GM19099 (cell line): ENCODE results near the gene EXOC7.

Source experiments
- POLR2A ChIP-seq: IDR thresholded peaks from 3 replicates; pipeline ENCODE4 v1.6.1; 2011; ENCODE audit warnings: low read depth; ENCODE audit not compliant: insufficient read length; ENCODE audit errors: extremely low read depth

EXOC7 gene

GRCh38 chr17:76051561-76051960 is 52.0 kb downstream of the EXOC7 start:
- no peak for TF ChIP-seq POLR2A

DNA sequence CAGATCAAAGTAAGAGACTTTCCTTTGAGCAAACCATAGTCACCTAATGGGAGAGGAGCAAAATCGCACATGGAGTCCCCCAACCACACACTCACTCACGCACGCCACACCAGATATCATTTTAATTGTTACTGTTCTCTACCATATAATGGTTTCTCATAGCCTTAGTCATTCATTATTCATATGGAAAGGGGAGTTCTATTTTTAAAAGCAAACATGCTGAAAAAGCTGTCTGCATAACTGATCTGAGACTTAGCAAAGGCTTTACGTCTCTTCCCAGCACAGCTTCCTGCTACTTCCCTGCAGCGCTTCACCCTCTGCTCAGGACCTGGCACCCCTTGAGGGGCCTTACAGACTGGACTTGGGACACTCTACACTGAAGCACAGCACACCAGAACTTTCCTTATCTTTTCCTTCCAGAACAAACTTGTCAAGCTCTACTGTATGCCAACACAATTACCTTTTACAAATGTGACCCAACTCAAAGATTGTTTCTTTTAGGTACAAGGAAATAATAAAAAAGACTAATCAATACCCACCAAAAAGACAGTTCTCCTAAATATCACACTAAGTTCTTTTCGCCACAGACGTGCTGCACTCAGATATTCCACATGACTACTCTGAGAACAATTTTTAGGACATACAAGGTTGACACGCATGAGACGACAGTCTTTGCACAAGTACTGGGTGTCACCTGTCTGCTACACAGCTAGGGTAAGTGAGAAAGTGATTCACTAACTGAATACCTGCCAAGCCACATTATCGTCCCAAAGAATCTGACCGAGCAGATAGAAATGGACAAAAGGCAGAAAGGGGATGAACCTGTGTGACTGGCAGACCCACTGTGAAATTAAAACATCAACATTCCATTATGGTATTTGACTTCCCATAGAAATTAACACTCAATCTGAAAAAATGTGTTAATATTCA is 52.8 kb downstream of the EXOC7 start:
- no peak for TF ChIP-seq POLR2A

- TF ChIP-seq POLR2A = no peak
These were observed 53.6 kb downstream of the EXOC7 start for GRCh38 chr17:76049836-76050537.

DNA sequence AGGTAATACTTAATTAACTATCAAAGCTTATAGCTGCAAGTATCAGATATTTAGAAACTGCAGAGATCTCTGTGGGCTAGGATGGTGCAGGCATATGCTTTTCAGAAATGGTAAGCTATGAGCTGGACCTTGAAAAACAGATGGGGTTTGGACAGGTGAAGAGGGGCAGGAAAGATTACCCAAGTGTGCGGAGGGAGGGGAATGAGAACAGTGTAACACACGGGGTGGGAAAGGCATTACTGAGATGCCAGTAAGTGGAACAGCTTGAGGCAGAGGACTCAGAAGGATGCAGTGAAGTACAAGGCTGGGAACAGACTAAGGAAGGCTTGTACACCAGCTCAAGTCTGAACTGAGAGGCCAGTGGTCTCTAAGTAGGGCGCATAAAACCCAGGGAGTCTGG is 54.3 kb downstream of the EXOC7 start:
- no peak for TF ChIP-seq POLR2A

DNA sequence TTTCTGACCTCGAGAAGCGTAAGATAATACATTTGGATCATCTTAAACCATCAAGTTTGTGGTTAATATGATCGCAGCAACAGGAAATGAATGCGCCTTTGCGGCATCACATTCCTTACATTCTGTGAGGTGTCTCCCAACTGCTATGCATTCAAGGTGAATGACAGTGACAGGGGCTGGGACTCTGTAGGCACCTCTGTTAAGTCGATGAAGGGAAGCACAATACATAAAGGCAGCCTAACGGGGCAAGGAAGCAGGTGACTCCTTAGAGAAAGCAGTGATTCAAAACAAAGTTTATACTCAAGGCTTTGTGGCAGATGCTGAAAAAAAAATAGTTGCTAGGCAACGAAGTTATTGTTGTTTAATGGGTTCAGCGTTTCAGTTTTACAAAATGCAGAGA is 54.9 kb downstream of the EXOC7 start:
- TF ChIP-seq POLR2A = no peak

- no peak for TF ChIP-seq POLR2A
These were observed 55.5 kb downstream of the EXOC7 start for GRCh38 chr17:76048025-76048605.

DNA sequence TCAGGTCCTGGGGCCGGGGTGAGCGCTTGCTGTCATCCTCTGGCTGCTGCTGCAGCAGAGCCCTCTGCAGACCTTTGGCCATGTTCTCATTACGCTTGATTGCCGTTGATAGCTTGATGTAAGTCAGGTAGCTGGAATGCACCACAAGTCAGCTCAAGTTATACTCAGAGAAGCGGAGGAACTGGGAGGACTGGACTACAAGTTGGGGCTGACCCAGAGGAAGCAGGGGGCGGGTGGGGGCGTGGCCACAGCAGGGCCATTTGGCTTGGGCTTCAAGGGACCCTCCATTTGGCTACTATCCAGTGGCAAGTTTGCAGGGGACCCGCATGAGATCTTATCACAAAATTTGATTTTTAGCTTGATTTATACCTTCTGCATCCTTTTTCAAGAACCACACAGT is 57.5 kb downstream of the EXOC7 start:
- TF ChIP-seq POLR2A = no peak

DNA sequence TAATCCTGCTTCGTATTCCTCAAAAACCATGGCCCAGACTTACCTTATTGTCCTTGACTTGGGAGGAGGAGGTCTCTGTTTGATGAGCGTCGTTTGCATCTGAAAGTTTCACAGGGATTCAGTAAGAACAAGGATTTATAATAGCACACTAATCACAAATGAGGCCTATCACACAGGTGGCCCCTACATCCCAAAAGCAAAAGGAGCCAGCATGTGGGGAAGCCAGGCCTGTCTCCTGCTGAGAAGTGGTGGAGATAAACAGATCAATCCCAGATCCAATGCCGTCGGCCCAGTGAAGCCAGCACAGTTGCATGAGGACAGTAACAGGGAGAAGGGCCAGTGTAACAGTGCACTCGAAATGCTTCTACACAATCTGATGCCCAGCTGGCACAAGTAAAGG is 63.2 kb downstream of the EXOC7 start:
- no peak for TF ChIP-seq POLR2A

GRCh38 chr17:76039121-76039520 is 64.5 kb downstream of the EXOC7 start:
- TF ChIP-seq POLR2A = no peak

DNA sequence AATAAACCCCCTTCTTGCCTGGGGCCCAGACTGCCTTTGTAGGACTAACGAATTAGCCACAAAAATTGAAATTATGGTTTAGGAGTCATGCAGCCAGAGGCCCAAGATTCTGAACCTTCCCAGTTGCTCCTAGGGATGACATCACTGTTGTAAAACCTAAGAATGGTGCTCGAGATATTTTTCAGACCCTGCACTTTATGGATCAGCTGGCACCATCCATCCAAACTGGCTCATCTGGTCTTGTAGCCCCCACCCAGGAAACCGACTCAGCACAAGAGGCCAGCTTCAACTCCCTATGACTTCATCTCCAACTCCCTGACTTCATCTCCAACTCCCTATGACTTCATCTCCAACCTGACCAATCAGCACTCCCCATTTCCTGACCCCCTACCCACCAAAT is 65.5 kb downstream of the EXOC7 start:
- TF ChIP-seq POLR2A = no peak

- TF ChIP-seq POLR2A = no peak
These were observed 66.9 kb downstream of the EXOC7 start for GRCh38 chr17:76036497-76037261.

- no peak for TF ChIP-seq POLR2A
These were observed 68.9 kb downstream of the EXOC7 start for GRCh38 chr17:76034428-76035350.

GRCh38 chr17:76033139-76033538 is 70.4 kb downstream of the EXOC7 start:
- no peak for TF ChIP-seq POLR2A

DNA sequence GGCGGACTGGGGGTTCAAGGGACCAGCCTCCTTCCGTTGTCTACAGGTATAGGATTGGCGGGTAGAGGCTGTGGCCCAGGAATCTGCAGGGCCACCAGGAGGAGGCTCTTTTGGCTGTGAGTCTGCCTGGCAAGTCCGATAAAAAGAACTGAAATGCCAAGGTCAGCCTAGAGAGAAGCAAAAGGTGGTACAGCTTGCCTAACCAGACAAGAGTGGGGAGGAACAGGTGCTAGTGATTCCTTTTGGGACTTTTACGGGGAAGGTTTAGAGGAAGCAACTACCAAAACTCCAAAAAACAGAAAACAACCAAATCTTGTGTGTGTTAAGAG is 70.8 kb downstream of the EXOC7 start:
- no peak for TF ChIP-seq POLR2A
